Cardiac fibroblast (primary cell): ENCODE measurements around the gene NT5DC1.

ENCODE experiments used
- DNase-seq, 2 donors: peaks; one replicate each; pipeline versions ENCODE4 v3.0.0 to v3.0.0-alpha.2; 2010; ENCODE audit warnings: low read depth in 2 of 2
- H3K4me3 ChIP-seq, 2 donors: replicated peaks in 1 of 2; 1 replicate in 1 of 2; 2 replicates in 1 of 2; pipeline ENCODE4 v1.5.1; 2011; ENCODE audit warnings: low read depth in 2 of 2, low read length in 2 of 2, mild to moderate bottlenecking in 2 of 2, moderate library complexity in 1 of 2
- CTCF ChIP-seq: IDR thresholded peaks from one replicate; pipeline ENCODE4 v1.5.1; 2011; ENCODE audit warnings: low read depth, mild to moderate bottlenecking, low read length, inconsistent platforms

Gene NT5DC1

GRCh38 chr6:116073765-116074440 is 26.8 kb upstream of the NT5DC1 start:
- no peak overlapping the region for H3K4me3 ChIP-seq
- peak in 1 of 2 donors; percentile 65 for DNase-seq
- TF ChIP-seq CTCF, result no peak

DNA sequence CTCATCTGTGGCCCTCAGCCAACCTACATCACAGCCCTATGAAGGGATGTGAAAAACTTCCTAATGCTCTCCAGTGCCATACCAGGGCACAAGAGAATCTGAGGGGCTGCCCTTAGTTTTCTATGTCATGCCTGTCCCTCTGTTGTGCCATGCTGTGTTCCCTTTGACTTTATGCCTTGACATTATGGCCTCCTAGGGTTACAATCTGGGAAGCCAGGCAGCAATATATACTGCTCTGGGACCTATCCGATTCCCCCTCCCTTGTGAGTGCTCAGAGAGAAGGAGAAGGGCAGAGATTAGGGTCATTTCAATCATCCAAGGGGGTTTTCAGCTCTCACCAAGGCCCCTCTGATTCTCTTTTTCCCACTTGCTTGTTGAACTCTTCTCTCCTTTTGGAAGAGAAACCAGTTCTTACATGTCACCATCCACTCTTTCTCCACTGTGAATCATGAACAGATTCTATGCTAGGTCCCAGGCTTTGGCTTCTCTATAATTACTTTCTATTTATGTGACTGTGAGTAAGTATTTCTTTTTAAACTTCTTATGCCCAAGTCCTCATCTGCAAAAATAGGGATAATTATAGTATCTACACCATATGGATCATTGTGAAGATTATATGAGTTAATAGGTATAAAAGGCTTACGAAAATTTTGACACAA is 25.8 kb upstream of the NT5DC1 start:
- H3K4me3 ChIP-seq, result no peak overlapping the region
- no peak for DNase-seq
- TF ChIP-seq CTCF, result no peak

DNA sequence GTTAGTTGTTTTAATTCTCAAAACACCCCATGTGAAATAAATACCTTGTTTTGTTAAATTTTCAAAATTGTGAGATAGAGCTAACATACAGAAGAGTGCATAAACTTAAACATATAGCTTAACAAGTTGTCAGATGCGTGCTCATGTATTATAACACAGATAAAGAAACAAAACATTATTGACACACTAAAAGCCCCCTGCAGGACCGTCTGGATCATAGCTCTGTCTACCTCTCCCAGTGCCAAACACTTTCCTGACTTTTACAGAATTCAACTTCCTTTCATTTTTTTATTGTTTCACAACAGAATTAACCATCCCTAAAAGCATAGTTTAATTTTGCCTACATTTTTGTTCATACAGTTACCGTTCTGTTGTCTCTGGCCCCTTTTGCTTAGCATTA is 22.1 kb upstream of the NT5DC1 start:
- no peak for TF ChIP-seq CTCF
- DNase-seq, result no peak
- H3K4me3 ChIP-seq, result no peak overlapping the region

DNA sequence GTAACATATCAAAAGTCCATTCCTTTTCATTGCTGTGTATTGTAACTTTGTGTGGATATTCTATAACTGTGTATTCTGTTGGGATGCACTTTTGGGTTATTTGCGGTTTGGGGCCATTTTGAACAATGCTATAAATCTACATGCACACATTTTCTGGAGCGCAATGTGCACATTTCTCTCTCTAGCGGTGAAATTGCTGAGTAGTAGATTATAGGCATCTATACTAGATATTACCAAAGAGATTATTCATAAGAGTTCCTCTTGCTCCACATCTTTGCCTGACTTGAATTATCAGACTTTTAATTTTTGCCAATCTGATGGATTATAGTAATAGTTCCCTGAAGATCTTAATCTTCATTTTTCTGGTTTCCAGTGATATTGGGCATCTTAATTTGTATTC is 21.7 kb upstream of the NT5DC1 start:
- no peak for DNase-seq
- no peak for TF ChIP-seq CTCF
- H3K4me3 ChIP-seq, result no peak overlapping the region

GRCh38 chr6:116083052-116083451 is 17.6 kb upstream of the NT5DC1 start:
- DNase-seq, result no peak
- H3K4me3 ChIP-seq, result no peak overlapping the region
- TF ChIP-seq CTCF, result no peak

DNA sequence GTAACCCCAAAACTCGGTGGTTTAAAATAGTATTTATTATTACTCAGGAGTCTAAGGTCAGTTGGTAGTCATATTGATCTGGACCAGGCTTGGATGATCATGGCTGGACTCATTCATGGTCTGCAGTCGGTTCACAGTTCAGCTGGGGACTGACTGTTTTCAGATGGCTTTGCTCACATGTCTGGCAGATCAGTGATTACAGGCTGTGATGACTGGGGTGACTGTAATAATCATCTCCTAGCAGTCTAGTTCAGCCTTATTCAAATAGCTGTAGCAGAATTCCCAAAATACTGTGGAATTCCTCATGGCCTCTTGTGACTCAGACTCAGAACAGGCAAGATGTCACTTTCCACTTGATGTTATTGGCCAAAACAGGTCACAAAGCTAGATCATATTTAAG is 16.4 kb upstream of the NT5DC1 start:
- H3K4me3 ChIP-seq, result no peak overlapping the region
- DNase-seq, result no peak
- no peak for TF ChIP-seq CTCF
